Fibroblast of pulmonary artery (primary cell): ENCODE data around the gene ANKRD12.

ENCODE experiments used
- DNase-seq: peaks from one replicate; pipeline ENCODE4 v3.0.0-alpha.2; 2010; ENCODE audit warnings: low read depth
- H3K4me3 ChIP-seq: replicated peaks from 2 replicates; pipeline ENCODE4 v1.5.1; 2011; ENCODE audit warnings: low read depth, mild to moderate bottlenecking, control low read depth, low read length, moderate library complexity
- CTCF ChIP-seq: IDR thresholded peaks from 2 replicates; pipeline ENCODE4 v1.5.1; 2011; ENCODE audit warnings: mild to moderate bottlenecking, control low read depth, low read length, inconsistent platforms; ENCODE audit errors: missing control alignments

The ANKRD12 gene

GRCh38 chr18:9322744-9323143 is 186.2 kb downstream of the ANKRD12 start:
- no peak for DNase-seq
- no peak for TF ChIP-seq CTCF
- H3K4me3 ChIP-seq = no peak overlapping the region

GRCh38 chr18:9323750-9324445 is 187.3 kb downstream of the ANKRD12 start:
- H3K4me3 ChIP-seq = no peak overlapping the region
- DNase-seq = peak; percentile 93
- no peak for TF ChIP-seq CTCF

- DNase-seq = peak; percentile 51
- H3K4me3 ChIP-seq = no peak overlapping the region
- no peak for TF ChIP-seq CTCF
Measured at GRCh38 chr18:9325716-9326115, 189.1 kb downstream of the ANKRD12 start.

- DNase-seq = no peak
- H3K4me3 ChIP-seq = no peak overlapping the region
- TF ChIP-seq CTCF = no peak
Measured at GRCh38 chr18:9328776-9329175, 192.2 kb downstream of the ANKRD12 start.

GRCh38 chr18:9329471-9329870 is 192.9 kb downstream of the ANKRD12 start:
- H3K4me3 ChIP-seq = no peak overlapping the region
- TF ChIP-seq CTCF = no peak
- DNase-seq = no peak

- no peak for TF ChIP-seq CTCF
- no peak for DNase-seq
- H3K4me3 ChIP-seq = no peak overlapping the region
Measured at GRCh38 chr18:9330419-9330818, 193.8 kb downstream of the ANKRD12 start.

GRCh38 chr18:9333441-9334328 is 197.1 kb downstream of the ANKRD12 start:
- H3K4me3 ChIP-seq = peak overlapping the region; percentile 71
- DNase-seq = no peak
- no peak for TF ChIP-seq CTCF
